HG02943 (cell line): ENCODE data around the gene PADI1.

Source experiments
- ATAC-seq: cut with Tn5 transposase; IDR thresholded peaks from one replicate; pipeline ENCODE4 v1.9.1; 2021; ENCODE audit warnings: mild to moderate bottlenecking, low read depth, moderate library complexity; ENCODE audit not compliant: unreplicated experiment

The PADI1 gene

DNA sequence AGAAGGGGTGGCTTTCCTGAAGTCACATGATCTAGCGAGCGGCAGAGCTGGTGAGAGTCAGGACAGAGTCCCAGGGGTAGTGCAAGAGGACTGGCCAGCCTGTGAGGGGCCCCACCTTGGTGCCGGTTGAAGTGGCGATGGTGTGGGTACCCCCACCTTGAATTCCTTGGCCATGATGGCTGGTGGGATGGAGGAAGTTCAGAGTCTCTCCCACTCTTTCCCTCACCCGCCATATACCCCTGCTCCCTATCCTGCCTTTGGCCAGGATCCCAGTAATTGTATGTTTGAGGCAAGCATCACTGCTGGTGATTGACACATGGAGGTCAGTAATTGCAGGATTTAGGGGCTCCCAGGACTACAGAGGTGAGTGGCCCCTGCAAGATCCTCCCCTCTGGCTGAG is 55.8 kb downstream of the PADI1 start:
- no peak for ATAC-seq

DNA sequence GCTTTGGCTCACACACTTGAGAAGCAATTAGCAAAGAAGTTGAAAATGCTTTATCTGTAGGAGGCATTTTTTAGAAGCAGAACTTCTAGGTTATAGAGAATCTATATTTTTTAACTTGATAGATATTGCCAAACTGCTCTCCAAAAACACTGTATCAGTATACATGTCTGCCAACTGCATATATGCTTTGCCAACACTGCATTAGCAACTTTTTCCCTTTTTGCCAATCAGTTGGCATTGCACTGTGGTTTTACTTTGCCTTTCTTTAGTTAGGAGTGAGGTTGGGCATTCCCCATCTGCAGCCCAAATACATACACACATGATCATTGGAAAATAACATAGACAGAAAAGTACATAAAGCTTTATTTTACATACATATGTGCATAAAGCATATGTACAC is 59.0 kb downstream of the PADI1 start:
- ATAC-seq, result no peak

DNA sequence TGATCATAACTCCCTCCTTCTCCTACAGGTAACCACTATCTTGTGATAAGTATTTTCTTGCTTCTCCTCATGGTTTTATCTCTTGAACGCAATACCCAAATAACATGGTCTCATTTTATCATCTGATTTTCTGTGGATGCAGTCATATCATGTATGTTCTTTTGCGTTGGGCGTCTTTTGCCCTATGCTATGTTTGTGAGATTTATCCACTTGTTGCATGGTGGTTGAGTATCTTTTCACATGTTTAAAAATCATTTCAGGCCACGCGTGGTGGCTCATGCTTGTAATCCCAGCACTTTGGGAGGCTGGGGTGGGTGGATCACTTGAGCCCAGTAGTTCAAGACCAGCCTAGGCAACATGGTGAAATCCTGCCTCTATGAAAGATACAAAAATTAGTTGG is 59.5 kb downstream of the PADI1 start:
- ATAC-seq, result no peak

DNA sequence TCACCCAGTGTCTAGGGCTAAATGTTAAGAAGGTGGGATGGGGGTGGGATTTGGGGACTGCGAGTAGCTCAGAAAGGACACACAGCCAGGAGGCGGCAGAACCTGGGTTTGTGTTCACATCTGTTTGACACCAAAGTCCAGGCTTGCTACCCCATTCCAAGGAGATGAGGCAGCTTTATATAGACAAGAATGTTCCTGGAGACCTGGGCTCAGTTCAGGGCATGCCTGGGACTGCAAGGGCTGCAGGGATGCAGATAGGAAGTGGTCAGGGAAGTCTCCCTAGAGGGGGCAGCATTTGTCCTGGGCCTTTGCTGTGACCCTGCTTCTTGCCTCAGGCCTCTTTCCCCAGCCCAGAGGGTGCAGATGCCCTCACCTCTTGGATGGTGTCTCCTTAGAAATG is 60.2 kb downstream of the PADI1 start:
- no peak for ATAC-seq

DNA sequence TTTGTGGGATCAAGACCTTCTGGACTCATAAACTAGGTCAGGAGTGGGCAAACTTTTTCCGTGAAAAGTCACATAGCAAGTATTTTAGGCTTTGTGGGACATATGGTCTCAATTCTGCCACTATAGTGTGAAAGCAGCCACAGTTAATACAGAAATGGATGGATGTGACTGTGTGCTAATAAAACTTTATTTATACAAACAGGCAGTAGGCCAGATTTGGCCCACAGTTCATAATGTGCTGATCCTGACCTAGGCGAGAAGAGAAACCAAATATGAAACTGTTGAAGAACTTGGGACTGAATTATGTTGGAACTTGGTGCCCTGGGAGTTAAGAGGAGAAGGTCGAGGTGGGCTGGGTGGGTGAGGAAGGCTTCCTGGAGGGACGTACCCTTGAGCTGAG is 61.0 kb downstream of the PADI1 start:
- ATAC-seq, result no peak

DNA sequence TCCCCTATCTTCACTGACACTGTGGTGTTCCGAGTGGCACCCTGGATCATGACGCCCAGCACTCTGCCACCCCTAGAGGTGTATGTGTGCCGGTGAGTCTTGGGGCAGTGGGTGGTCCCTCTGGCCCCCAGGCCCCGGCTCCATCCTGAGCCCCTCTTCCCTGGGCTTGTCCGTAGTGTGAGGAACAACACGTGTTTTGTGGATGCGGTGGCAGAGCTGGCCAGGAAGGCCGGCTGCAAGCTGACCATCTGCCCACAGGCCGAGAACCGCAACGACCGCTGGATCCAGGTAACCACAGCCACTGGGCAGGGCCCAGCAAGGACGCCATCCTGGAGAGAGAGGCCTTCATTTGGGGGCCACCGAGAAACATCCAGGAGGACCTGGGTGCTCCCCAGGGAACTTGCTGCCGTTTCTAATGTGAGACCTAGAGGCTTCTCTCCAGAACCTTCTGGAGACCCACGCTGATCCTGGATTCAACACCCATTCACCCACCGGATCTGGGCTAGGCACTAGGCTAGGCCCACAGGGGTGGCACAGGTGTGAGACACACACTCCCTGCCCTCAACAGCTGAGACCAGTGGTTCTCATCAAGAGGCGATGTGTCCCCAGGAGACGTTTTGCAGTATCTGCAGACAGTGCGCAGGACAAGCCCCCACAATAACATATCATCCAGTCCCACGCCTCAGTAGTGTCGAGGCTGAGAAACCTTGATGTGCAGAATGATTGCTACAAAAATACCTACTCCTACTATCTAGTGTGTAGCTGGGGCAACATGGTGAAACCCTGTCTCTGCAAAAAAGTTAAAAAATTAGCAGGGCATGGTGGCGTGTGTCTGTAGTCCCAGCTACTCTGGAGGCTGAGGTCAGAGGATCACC is 66.2 kb downstream of the PADI1 start:
- no peak for ATAC-seq

DNA sequence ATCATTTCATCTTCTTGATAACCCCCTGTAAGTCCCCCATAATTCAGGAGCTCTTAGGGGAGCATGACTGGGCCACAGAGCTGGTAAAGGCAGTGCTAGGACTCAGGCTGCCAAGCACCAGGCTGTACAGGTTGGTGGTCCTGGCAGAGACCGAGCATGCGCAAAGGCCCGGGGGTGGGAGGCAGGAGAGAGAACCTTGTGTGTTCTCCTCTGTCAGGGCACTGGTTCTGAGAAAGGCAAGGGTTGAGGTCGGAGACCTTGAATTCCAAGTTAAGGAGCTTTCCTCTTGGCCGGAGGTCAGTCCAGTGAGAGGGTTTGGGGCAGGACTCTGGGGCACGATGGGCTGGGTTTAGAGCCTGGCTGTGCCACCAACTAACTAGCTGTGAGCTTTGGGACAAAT is 67.1 kb downstream of the PADI1 start:
- ATAC-seq, result no peak

DNA sequence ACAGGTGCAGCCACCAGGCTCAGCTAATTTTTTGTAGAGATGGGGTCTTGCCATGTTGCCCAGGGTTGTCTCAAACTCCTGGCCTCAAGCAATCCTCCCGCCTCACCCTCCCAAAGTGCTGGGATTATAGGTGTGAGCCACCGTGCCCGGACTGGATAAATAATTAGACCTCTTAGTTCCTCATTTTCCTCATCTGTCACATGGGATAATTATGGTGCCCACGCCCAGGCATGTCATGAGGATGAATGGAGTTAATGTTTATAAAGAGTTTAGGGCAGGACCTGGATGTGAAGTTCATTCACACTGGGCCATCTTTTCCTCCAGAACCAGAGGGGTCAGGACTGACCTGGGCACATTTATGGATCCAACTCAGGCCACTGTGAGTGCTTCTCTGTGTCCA is 67.7 kb downstream of the PADI1 start:
- no peak for ATAC-seq

DNA sequence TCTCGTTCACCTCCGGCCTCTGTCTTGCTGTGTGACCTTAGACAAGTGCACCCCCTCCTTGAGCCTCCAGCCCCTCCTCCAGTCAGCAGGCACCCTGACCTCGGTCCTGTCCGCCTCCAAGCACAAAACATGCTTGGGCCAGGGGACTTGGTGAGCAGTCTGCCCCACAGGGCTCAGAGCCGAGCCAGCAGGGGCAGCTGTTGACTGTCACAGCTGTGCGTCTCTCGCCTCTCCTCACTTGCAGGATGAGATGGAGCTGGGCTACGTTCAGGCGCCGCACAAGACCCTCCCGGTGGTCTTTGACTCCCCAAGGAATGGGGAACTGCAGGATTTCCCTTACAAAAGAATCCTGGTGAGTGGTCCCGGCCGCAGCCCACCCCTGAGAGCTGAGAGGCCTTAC is 68.2 kb downstream of the PADI1 start:
- no peak for ATAC-seq

DNA sequence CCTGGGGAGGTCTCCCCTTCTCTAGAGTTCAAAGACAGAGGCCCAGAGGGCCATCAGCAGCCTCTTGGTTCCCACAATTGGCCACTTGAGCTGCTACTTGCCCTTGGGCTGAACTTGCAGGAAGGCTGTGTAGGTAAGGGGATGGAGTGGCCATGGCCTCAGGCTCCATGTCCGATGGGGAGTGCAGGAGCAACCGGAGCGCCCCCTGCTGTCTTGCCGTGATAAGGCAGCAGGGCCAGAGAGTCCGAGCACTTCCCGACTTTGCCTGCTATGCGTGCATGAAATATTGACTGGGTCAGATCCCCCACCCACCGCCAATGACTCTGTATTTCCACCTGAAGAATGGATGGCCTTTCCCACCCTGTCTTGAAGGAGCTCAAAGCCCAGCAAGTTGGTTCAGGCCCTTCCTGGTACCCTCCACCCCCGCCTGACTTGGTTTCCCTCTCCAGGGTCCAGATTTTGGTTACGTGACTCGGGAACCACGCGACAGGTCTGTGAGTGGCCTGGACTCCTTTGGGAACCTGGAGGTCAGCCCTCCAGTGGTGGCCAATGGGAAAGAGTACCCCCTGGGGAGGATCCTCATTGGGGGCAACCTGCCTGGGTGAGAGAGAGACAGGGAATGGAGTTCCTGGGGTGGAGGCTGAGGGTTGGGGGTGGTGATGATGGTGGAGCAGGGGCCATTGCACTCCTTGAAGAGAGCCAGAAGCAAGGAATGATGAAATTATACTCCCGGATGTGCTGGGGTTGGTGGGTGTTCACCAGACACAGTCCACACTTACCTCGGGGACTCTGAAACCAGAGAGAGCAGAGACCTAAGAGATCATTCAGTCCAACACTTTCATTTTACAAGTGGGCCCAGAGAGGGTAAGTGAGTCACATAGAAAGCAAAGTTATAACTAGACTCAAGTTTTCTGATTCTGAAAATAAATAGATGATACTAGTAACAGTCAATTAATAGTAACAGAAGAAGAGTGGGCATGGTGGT is 69.5 kb downstream of the PADI1 start:
- ATAC-seq, result no peak

DNA sequence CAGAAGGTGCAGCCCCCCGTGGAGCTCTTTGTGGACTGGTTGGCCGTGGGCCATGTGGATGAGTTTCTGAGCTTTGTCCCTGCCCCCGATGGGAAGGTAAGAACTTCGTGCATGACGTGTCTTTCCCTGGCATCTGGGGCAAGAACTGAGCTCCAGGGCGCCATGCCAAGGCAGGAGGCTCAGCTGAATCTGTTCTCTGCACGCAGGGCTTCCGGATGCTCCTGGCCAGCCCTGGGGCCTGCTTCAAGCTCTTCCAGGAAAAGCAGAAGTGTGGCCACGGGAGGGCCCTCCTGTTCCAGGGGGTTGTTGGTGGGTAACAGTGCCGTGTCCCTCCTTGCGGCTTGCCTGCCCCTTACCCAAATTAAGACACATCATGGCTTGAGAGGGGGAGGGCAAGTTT is 71.6 kb downstream of the PADI1 start:
- no peak for ATAC-seq

DNA sequence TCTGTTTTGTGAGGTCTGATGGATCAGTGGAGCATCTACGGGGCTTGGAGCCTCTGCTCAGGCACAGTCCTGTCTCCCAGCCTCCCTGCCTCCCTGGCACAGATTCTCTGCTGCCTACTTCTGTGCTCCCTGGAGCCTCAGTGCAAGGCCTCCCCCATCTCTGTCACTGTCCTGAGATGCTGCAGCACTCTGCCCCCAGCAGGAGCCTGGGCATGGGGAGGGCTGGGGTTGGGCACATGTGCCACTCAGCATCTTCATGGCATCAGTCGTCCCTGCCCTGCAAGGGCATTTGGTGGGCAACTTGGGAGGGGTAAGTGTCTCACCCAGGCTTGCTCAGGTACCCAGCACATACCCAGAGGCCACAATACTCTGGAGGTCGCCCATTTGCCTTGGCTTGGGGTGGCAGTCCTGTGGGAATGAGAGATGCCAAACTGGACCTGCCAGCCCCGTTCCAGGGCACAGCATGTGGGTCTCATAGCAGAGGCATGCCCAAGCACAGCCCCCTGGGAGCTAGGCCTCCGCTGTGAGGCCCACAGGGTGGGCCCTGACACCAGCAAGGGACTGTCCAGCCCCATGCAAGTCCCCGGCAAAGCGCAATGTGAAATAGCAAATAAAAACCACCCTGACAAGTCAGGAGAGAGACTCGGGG is 72.7 kb downstream of the PADI1 start:
- no peak for ATAC-seq

DNA sequence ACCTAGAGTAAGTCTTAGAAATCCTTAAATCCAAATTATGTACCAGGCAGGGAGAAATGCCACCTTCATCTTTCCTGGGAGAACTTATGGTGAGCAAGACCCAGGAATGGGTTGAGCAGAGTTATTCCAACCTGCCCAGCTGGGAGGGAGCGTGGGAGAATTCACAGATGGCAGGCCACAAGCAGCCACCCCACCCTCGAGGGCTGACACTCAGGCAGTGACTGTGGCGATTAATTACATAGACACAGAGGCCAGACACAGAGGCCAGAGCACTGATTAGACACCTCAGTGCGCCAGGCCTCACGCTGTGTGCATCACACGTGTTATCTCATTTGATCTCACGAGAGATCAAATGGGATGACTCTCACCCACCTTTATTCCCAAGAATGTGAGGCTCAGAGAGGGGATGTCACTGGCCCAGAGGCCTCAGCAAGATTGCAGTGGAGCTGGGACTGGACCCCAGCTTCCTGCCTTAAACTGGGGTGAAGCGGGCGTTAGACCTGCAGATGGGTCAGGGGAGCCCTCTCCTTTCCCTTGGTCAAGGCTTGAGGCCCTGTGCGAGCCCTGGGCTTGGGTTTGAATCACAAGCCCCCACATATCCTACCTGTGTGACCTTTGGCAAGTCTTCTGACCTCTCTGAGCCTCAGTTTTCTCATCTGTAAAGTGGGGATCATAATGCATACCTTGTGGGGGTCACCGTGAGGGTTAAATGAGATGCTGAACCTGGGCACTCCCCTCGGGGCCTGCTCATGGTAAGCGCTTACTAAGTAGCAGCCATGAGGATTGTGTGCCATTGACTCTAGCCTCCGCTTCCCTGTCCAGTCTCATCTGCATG is 74.3 kb downstream of the PADI1 start:
- ATAC-seq, result no peak

DNA sequence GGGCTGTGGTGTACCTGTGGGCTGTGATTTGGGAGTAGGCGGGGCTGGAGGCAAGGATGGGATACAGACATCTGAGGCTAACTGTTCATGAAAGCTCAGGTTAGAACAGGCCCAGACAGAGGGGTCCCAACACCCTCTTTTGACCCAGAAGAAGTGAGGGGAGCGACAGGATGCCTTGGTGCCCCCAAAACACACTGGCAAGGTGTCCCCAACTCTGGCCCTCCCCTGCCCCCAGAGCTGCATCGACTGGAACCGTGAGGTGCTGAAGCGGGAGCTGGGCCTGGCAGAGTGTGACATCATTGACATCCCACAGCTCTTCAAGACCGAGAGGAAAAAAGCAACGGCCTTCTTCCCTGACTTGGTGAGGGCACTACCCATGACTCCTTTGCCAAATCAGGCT is 75.5 kb downstream of the PADI1 start:
- ATAC-seq, result no peak

DNA sequence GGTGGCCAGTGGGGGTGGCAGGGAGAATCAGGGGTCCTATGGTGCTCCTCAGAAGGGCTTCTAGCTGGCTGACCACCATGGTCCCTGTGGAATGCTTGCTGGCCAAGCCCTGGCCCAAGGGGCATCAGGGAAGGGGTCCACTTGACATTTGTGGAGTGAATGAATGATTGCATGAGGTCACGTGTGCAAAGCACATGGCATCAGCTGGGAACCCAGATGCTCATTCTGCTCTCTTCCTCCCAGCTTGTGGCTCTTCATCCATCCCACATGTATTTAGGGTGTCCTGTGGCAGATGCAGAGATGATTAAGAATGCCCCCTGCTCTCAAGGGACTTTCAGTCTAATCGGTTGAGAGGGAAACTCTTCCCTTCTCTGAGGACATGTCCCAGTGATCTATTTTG is 76.0 kb downstream of the PADI1 start:
- ATAC-seq, result no peak

DNA sequence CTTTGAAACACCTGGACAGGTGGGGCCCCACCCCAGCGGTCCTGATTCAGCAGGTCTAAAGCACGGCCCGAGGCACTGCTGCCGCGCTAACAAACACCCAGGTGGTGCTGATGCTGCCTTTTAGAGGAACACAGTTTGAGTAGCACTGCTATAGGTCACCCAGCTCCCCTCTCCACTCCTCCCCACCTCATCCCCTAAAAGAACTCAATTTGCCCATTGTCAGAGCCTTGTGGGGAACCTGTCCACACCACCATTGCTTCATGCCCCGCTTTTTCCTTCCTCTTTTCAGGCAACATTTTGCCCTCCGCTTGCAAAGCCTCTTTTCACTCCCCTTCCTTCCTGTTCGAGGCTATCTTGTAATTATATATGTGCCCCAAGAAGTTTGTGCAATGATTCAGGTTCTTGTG is 76.8 kb downstream of the PADI1 start:
- no peak for ATAC-seq

DNA sequence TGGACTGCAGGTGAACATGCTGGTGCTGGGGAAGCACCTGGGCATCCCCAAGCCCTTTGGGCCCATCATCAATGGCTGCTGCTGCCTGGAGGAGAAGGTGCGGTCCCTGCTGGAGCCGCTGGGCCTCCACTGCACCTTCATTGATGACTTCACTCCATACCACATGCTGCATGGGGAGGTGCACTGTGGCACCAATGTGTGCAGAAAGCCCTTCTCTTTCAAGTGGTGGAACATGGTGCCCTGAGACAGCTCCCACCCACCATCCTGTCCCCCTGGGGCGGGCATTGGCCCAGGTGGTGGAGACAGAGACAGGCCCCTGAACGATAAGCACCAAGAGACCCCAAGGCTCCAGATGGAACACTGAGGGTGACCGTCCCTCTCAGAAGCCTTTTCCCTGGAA is 77.9 kb downstream of the PADI1 start:
- no peak for ATAC-seq

DNA sequence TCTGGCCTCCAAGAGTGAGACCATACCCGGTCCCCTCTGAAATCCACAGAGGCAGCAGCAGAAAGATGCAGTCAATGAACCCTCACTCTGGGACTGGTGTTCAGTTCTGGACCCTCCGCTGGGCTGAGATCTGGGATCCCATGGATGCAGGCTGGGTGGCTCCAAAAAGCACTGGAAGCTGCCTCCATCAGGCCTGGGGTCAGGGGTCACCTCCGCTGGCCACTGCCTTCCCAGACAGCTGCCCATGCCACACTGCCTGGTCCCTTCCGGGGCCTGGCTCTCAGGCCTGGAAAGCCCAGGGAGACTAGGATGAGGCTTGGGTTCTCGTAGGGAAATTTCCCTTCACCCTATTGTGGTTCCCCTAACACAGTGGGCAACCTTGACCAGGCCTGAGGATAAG is 81.7 kb downstream of the PADI1 start:
- no peak for ATAC-seq

DNA sequence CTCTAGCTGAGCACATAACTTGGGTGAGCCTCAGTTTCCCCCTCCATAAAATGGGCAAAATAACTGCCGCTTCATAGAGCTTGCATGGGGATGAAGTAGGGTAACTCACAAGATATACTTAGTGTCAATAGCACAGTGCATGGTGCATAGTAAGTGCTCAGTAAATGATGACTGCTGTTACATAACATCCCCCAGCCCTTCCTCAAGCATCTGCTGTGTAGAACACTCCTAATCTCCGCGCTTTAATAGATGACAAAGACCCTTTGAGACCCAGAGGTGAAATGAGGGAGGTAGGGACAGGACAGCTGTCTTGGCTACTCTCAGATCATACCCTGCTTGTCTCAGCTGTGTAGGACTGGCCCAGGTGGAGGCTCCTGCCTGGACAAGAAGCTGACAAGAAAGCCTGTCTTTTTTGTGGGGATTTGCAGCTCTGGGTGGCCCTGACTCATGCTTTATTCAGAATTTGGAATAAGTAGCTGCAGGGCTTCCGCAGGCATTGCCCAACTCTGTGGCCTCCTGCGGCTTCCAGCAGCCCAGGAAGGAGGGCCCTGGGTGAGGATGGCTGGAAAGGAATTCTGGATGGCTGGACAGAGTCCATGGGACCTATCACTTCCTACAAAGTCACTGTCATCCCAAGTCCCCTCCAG is 82.3 kb downstream of the PADI1 start:
- ATAC-seq, result no peak

DNA sequence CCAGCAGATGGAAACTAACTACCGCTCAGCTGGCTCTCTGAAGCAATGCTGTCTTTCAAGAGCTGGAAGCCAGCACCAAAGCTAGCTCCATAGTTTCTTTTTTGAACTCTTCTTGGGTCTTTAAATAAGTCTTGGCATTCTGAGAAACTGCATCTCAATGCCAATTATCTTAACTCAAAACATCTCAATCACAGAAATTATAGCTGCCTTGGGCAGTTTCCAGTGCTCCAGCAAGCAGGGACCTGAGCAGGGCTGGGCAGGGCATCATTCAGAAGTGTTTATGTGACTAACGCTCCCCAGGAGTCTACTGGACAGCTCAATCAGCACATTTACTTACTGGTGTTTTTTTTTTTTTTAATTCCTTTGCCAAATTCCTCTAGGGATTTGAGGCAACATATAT is 84.8 kb downstream of the PADI1 start:
- no peak for ATAC-seq
